Measurements from ENCODE around the gene C2CD4C.

- TF ChIP-seq CTCF (IDR thresholded peaks at IDR 0.05 in 8 of 11, conservative IDR thresholded peaks at IDR 0.05 in 3 of 11) (no peak), POLR2A (IDR thresholded peaks at IDR 0.05) (no peak), POLR2AphosphoS5 (IDR thresholded peaks at IDR 0.05) (no peak)
Measured at GRCh38 chr19:453606-454005, 44.7 kb upstream of the C2CD4C start.
